Thyroid gland (tissue), 4 donors: ENCODE measurements around the gene OR1Q1. TPM values are rescaled to one million over a fixed set of nuclear protein-coding genes. Genes with fewer than 3 reads are reported as not detected.

ENCODE experiments used
- DNase-seq, 2 donors: peaks; one replicate each; pipeline ENCODE4 v3.0.0-alpha.2; 2019
- H3K27ac ChIP-seq, 3 donors: fragments of 200-600 bp; sonication (generic); 1 replicate in 2 of 3; 2 replicates in 1 of 3; pipeline ENCODE4 v1.5.1; 2016 to 2019; ENCODE audit warnings: mild to moderate bottlenecking in 1 of 3, moderate library complexity in 1 of 3
- H3K27me3 ChIP-seq: fragments of 200-600 bp; sonication (generic); one replicate; pipeline ENCODE4 v1.5.1; 2019
- H3K36me3 ChIP-seq, 2 donors: fragments of 200-600 bp; sonication (generic); one replicate each; pipeline ENCODE4 v1.5.1; 2016 to 2019
- H3K4me1 ChIP-seq, 2 donors: fragments of 200-600 bp; sonication (generic); one replicate each; pipeline ENCODE4 v1.5.1; 2017 to 2019
- H3K4me3 ChIP-seq, 3 donors: fragments of 200-600 bp; sonication (generic); replicated peaks in 1 of 3; 1 replicate in 2 of 3; 2 replicates in 1 of 3; pipeline ENCODE4 v1.5.1; 2016; ENCODE audit warnings: mild to moderate bottlenecking in 1 of 3
- H3K9me3 ChIP-seq: fragments of 200-600 bp; sonication (generic); one replicate; pipeline ENCODE4 v1.5.1; 2017
- POLR2A ChIP-seq, 2 donors: fragments of 450-650 bp; IDR thresholded peaks; one replicate each; pipeline ENCODE4 v1.6.1; 2017; ENCODE audit warnings: antibody characterized with exemption in 2 of 2, mild to moderate bottlenecking in 2 of 2, moderate library complexity in 1 of 2
- WGBS, 2 donors: methylation state at CpG; one replicate each; pipeline ENCODE4 v1.1.5; 2017; 5-methylcytosine and 5-hydroxymethylcytosine counted together
- intact Hi-C: fragments of 100-400 bp; cut with DNase I; formaldehyde crosslinking; loops from one replicate; pipeline ENCODE4 v1.15.1; 2023
- total RNA-seq, 4 donors: library from RNA; depleted of rRNA; stranded (reverse); fragments of >200 nt; gene quantifications; one replicate each; pipeline ENCODE4 v1.2.3, GENCODE V29; 2016
- TF ChIP-seq, protein P1 (sequence below), 6 experiments: fragments of 200-600 bp in 3 of 6; fragments of 450-650 bp in 3 of 6; sonication (generic) in 3 of 6; IDR thresholded peaks; one replicate each; pipeline ENCODE4 v1.5.1; 2016 to 2019; ENCODE audit warnings: antibody characterized with exemption in 6 of 6, mild to moderate bottlenecking in 2 of 6, inconsistent platforms in 1 of 6, moderate library complexity in 1 of 6

Gene OR1Q1
- total RNA-seq, 4 donors from 2014 or later = not detected

DNA sequence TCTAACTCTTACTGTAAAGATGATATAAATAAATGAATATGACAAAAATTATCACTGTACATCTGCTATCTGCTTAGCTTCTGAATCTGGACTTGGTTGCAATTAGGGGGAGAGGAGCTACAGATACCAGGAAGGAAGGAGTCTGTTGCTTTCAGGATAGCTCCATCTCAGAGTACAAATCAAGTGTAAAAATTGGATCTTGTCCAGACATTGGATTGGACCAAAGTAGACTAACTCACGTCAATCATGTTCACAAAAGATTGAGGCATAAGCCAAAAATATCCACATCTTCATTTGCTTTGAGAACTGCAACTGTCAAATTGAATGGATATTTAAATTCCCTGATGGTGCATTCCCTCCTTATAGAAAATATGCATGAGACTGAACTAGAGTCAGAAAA, 8.8 kb upstream of the OR1Q1 start:
- Histone ChIP-seq H3K36me3 (no peaks in the 10 kb centered on the region), H3K9me3 (no peaks in the 10 kb centered on the region), H3K27me3 (no peaks in the 10 kb centered on the region), H3K4me3 (no peak overlapping the region), H3K27ac (no peak overlapping the region), H3K4me1 (no peaks in the 10 kb centered on the region)
- no peak for DNase-seq
- intact Hi-C loops = no loop called here
- TF ChIP-seq, protein P1, sequence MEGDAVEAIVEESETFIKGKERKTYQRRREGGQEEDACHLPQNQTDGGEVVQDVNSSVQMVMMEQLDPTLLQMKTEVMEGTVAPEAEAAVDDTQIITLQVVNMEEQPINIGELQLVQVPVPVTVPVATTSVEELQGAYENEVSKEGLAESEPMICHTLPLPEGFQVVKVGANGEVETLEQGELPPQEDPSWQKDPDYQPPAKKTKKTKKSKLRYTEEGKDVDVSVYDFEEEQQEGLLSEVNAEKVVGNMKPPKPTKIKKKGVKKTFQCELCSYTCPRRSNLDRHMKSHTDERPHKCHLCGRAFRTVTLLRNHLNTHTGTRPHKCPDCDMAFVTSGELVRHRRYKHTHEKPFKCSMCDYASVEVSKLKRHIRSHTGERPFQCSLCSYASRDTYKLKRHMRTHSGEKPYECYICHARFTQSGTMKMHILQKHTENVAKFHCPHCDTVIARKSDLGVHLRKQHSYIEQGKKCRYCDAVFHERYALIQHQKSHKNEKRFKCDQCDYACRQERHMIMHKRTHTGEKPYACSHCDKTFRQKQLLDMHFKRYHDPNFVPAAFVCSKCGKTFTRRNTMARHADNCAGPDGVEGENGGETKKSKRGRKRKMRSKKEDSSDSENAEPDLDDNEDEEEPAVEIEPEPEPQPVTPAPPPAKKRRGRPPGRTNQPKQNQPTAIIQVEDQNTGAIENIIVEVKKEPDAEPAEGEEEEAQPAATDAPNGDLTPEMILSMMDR (IDR thresholded peaks at IDR 0.05) = no peak
- no peak for TF ChIP-seq POLR2A (IDR thresholded peaks at IDR 0.05)
- WGBS, 2 donors = 34 to 35% methylated on average over 1 of the region's 1 CpG

DNA sequence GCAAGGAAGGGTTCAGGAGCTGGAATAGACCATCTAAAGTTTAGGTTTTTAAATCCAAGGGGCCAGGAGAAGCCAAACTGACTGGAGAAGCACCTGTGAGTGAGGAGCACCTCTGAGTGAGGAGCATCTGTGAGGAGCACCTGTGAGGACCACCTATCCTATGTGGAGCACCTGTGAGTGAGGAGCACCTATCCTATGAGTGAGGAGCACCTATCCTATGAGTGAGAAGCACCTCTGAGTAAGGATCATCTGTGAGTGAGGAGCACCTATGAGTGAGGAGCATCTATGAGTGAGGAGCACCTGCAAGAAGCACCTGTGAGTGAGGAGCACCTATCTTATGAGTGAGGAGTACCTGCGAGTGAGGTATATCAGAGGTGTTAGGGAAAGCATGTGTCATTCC, 8.0 kb upstream of the OR1Q1 start:
- TF ChIP-seq POLR2A (IDR thresholded peaks at IDR 0.05) = no peak
- Histone ChIP-seq H3K4me3 (no peak overlapping the region), H3K27me3 (no peaks in the 10 kb centered on the region), H3K27ac (no peak overlapping the region), H3K4me1 (no peaks in the 10 kb centered on the region), H3K36me3 (no peaks in the 10 kb centered on the region), H3K9me3 (no peaks in the 10 kb centered on the region)
- 43 to 94% methylated on average over 1 of the region's 1 CpG for WGBS, 2 donors
- no peak for DNase-seq
- intact Hi-C loops = no loop called here

DNA sequence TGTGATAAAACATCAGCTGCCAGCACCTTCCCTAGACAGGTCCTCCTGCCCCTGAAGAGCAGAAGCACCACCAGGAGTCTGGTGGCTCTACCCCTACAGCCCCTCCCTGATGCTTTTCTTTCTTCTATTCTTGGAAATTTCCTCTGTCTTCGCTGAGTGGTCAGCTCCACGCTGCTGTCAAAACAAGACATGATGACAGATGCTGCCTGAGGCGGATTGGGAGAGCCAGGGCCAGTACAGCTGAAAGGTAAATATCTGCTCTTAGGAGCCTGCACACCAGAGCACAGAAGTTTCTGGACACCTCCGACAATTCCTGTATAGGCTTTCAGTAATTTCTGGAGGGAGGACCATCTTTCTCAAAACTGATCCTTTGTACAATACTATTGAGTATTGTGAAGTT, 4.7 kb upstream of the OR1Q1 start:
- Histone ChIP-seq H3K4me1 (no peaks in the 10 kb centered on the region), H3K36me3 (no peaks in the 10 kb centered on the region), H3K27ac (no peak overlapping the region), H3K9me3 (no peaks in the 10 kb centered on the region), H3K4me3 (no peak overlapping the region), H3K27me3 (no peaks in the 10 kb centered on the region)
- TF ChIP-seq POLR2A (IDR thresholded peaks at IDR 0.05) = no peak
- TF ChIP-seq, protein P1 (IDR thresholded peaks at IDR 0.05) = no peak
- WGBS, 2 donors = 46 to 52% methylated on average over 4 of the region's 4 CpGs
- intact Hi-C loops = no loop called here
- no peak for DNase-seq

DNA sequence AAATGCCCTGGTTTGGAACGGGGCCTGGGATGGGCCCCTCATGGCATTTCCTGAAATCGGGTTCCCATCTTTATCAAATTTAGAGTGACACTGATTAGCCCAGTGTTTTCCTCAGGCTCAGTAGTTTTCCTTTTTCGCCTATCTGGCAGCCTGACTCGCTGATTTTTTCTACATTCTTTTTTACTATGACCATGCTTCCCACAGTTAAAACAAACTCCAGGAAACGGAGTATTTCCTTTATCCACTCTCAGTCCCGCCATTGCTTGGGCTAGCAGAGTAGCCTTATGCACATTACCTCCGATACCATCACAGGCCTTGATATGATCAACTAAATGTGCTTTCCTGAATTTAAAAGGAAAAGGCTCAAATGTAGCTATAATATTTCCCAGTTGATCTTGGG, 5.5 kb downstream of the OR1Q1 start:
- Histone ChIP-seq H3K27me3 (no peaks in the 10 kb centered on the region), H3K27ac (no peak overlapping the region), H3K36me3 (no peaks in the 10 kb centered on the region), H3K4me3 (no peak overlapping the region), H3K9me3 (no peaks in the 10 kb centered on the region), H3K4me1 (no peaks in the 10 kb centered on the region)
- WGBS, 2 donors = 61 to 64% methylated on average over 7 of the region's 7 CpGs
- TF ChIP-seq POLR2A (IDR thresholded peaks at IDR 0.05) = no peak
- TF ChIP-seq, protein P1 (IDR thresholded peaks at IDR 0.05) = no peak
- intact Hi-C loops = no loop called here
- DNase-seq = no peak

DNA sequence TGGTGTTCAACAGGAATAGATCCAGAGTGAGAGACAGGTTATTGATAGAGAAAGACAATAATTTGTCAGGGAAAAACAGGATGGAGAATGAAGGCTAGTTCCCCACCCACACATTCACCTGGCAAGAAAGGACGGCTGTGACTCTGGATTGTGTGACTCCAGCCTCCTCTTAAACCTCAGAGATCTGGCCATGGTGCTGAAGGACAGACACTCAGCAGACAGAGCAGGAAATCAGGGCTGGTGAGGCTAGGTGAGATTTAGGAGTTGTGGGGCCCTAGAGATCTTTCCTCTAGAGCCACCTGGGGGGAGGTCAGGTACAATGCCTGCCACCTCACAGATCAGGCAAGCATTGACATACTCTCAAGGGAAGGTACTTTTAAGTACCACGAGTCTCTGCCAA, 27.7 kb downstream of the OR1Q1 start:
- TF ChIP-seq, protein P1 (IDR thresholded peaks at IDR 0.05) = no peak
- TF ChIP-seq POLR2A (IDR thresholded peaks at IDR 0.05) = no peak

DNA sequence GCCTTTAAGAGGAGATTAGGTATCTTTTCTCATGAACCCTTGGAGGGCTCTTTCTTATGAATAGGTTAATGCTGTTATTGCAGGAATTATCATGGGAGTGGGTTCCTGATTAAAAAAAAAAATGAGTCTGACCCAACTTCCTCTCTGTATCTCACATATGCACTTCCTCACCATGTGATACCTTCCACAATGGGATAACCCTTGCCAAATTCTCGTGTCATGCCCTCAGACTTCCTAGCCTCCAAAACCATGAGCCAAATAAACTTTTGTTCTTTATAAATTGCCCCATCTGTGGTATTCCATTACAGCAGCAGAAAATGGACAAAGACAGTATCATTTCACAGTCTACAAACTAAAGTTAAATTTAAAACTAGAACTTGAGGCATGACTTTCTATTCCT, 41.8 kb downstream of the OR1Q1 start:
- TF ChIP-seq, protein P1 (IDR thresholded peaks at IDR 0.05) = no peak
- no peak for TF ChIP-seq POLR2A (IDR thresholded peaks at IDR 0.05)
- Histone ChIP-seq H3K27me3 (no peaks in the 10 kb centered on the region), H3K4me1 (no peaks in the 10 kb centered on the region), H3K4me3 (no peak overlapping the region), H3K27ac (no peak overlapping the region), H3K36me3 (no peaks in the 10 kb centered on the region), H3K9me3 (no peaks in the 10 kb centered on the region)
- intact Hi-C loops = no loop called here
- no peak for DNase-seq
- 21 to 47% methylated on average over 1 of the region's 1 CpG for WGBS, 2 donors

More for the DNA sequence above, 27.7 kb downstream of the OR1Q1 start:
- H3K9me3 ChIP-seq = no peaks in the 10 kb centered on the region
- no peaks in the 10 kb centered on the region for H3K27me3 ChIP-seq
- 36 to 55% methylated on average over 2 of the region's 2 CpGs for WGBS, 2 donors
- no peak overlapping the region for H3K27ac ChIP-seq
- H3K4me1 ChIP-seq = no peaks in the 10 kb centered on the region
- H3K36me3 ChIP-seq = no peaks in the 10 kb centered on the region
- no peak for DNase-seq
- intact Hi-C loops = no loop called here
- H3K4me3 ChIP-seq = no peak overlapping the region
